PC-3 (cell line): ENCODE results near the gene TRIOBP.

Experiments
- EZH2 ChIP-seq: fragments of 300-600 bp; sonication (generic); IDR thresholded peaks from one replicate; pipeline ENCODE4 v1.6.1; 2017; ENCODE audit warnings: antibody characterized with exemption, mild to moderate bottlenecking, low read length; ENCODE audit not compliant: unreplicated experiment
- TF ChIP-seq, protein P1 (sequence below): fragments of 300-600 bp; sonication (generic); conservative IDR thresholded peaks from 2 replicates; pipeline ENCODE4 v1.5.1; 2017; ENCODE audit warnings: antibody characterized with exemption, low read depth, mild to moderate bottlenecking, low read length

- TF ChIP-seq, protein P1, sequence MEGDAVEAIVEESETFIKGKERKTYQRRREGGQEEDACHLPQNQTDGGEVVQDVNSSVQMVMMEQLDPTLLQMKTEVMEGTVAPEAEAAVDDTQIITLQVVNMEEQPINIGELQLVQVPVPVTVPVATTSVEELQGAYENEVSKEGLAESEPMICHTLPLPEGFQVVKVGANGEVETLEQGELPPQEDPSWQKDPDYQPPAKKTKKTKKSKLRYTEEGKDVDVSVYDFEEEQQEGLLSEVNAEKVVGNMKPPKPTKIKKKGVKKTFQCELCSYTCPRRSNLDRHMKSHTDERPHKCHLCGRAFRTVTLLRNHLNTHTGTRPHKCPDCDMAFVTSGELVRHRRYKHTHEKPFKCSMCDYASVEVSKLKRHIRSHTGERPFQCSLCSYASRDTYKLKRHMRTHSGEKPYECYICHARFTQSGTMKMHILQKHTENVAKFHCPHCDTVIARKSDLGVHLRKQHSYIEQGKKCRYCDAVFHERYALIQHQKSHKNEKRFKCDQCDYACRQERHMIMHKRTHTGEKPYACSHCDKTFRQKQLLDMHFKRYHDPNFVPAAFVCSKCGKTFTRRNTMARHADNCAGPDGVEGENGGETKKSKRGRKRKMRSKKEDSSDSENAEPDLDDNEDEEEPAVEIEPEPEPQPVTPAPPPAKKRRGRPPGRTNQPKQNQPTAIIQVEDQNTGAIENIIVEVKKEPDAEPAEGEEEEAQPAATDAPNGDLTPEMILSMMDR: no peak
- no peak for TF ChIP-seq EZH2
Measured at GRCh38 chr22:37796079-37796478, 99.2 kb downstream of the TRIOBP start.
